Fibroblast of skin of right biceps (primary cell): Measurements from ENCODE around the gene ALKBH4.
"Not testable (repeated sequence)": the region's sequence is repeated elsewhere in the genome, so short reads cannot be mapped to it uniquely, and the experiment has no call there.

ENCODE experiments used
- DNase-seq: peaks from one replicate; pipeline ENCODE4 v3.0.0-alpha.2; 2013

Gene ALKBH4, protein sequence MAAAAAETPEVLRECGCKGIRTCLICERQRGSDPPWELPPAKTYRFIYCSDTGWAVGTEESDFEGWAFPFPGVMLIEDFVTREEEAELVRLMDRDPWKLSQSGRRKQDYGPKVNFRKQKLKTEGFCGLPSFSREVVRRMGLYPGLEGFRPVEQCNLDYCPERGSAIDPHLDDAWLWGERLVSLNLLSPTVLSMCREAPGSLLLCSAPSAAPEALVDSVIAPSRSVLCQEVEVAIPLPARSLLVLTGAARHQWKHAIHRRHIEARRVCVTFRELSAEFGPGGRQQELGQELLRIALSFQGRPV

DNA sequence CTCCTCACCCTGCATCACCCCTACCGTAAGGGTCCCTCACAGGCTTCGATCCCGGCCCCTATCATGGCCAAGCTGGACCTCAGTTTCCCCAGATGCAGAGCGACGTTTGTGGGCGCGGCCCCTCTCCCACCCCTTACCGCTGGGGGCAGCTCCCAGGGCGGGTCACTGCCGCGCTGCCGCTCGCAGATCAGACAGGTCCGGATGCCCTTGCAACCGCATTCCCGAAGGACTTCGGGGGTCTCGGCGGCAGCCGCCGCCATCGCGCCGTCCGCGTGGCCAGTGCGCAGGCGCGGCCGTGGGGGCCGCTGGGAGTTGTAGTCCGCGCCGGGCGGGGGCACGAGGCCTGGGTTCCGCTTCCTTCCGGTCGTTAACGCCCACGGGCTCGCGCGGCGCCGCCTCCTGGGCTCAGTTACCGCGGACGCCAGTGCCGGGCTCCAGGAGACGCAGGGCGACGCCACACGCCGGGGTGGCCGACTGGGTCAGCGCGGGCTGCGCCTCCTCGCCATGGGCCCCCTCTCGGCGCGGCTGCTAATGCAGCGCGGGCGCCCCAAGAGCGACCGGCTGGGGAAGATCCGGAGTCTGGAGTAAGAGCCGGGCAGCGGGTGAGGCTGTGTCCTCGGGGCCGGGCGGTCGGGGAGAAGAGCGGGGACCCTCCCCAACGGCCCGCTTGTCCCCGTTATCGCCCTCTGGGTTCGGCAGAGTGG lies at the start of gene ALKBH4, which contains the start of gene LRWD1:
Gene ALKBH4, minus strand, starts transcription at position 287 of the 704 bp plus-strand sequence. Its CDS starts 27 bp downstream, at position 260.
Gene LRWD1, plus strand, starts transcription at position 408 of the 704 bp plus-strand sequence. Its CDS starts 97 bp downstream, at position 505.
- DNase-seq, result peak; percentile 92

DNA sequence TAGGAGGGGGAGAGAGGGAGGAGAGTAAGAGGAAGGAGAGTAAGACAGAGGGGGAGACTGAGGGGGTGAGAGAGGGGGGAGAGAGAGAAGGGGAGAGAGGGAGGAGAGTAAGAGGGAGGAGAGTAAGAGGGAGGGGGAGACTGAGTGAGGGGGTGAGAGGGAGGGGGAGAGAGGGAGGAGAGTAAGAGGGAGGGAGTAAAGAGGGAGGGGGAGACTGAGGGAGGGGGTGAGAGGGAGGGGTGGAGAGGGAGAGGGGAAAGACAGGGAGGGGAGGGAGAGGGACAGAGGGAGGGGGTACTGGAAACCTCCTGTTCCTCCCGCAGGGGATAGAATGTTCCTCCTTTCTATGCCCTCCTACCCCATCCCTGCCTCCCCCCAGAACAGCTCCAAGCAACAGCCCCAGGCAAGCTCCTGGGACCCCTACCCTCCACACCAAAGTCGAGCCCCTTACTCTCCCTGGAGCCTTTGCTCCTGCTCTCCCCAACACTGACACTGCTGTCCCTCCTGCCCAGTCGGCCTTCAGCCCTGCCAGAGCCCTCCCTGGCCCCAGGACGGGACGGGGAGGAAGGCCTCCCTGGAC lies 48.1 kb upstream of the ALKBH4 start:
- DNase-seq, result peak; percentile 90

DNA sequence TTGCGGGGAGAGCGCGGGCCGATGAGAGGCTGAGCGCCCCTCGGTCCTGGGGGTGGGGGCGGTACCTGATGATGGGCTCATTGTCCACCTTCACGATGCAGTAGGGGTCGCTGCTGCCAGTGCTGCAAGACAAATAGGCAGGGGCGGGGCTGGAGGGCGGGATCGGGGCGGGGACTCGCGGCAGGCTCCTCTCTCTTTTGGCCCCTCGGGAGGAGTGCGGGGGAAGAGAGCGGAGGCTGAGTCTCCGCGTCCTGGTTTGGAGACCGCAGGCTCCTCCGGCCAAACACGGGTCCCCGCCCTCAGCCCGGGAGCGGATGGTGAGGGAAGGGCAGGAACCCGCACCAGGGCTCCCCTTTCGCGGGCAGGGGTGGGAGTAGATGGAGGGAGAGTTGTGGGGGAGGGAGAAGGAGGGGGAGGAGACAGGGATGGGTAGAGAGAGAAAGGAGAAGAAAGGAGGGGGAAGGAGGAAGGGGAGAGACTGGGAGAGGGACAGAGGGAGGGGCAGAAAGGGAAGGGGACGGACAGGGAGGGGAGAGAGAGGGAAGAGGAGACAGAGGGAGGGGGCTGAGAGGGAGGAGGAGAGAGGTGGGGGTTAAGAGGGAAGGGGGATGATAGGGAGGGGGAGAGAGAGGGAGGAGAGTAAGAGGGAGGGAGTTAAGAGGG lies 47.3 kb upstream of the ALKBH4 start:
- DNase-seq, result not testable (repeated sequence)

DNA sequence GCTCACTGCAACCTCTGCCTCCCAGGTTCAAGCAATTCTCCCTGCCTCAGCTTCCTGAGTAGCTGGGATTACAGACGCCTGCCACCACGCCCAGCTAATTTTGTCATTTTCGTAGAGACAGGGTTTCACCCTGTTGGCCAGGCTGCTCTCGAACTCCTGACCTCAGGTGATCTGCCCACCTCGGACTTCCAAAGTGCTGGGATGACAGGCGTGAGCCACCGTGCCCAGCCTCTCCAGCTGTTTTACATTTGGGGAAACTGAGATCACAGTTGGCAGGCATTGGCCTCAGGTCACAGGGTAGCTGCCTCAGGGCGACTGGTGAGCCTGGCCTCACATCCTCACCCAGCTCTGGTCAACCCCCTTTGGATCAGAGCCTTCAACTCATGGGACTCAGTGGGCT lies 45.9 kb upstream of the ALKBH4 start:
- not testable (repeated sequence) for DNase-seq

DNA sequence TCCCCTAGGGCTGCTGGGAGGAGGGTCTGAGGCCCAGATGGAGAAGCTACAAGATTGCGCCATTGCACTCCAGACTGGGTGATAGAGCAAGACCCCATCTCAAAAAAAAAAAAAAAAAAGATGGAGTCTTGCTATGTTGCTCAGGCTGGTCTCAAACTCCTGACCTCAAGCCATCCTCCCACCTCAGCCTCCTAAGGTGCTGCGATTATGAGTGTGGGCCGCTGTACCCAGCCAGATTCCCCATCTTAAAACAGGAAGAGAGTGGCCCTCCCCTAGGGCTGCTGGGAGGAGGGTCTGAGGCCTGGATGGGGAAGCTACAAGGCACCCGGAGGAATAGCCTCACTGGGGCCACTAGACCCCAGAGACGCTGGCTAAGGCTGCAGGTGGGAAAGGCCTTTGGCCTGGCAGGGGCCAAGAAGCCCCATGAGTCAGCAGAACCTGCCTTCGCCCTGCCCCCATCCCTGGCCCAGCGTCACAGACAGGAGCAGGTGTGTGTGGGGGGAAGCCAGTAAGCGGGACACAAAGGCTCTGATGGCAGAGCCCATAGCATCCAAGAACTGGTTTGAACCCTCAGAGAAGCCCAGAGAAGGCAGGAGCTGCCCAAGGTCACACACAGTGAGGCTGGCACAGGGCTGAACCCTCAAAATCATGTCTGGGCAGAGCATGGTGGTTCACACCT lies 42.9 kb upstream of the ALKBH4 start:
- DNase-seq, result not testable (repeated sequence)

DNA sequence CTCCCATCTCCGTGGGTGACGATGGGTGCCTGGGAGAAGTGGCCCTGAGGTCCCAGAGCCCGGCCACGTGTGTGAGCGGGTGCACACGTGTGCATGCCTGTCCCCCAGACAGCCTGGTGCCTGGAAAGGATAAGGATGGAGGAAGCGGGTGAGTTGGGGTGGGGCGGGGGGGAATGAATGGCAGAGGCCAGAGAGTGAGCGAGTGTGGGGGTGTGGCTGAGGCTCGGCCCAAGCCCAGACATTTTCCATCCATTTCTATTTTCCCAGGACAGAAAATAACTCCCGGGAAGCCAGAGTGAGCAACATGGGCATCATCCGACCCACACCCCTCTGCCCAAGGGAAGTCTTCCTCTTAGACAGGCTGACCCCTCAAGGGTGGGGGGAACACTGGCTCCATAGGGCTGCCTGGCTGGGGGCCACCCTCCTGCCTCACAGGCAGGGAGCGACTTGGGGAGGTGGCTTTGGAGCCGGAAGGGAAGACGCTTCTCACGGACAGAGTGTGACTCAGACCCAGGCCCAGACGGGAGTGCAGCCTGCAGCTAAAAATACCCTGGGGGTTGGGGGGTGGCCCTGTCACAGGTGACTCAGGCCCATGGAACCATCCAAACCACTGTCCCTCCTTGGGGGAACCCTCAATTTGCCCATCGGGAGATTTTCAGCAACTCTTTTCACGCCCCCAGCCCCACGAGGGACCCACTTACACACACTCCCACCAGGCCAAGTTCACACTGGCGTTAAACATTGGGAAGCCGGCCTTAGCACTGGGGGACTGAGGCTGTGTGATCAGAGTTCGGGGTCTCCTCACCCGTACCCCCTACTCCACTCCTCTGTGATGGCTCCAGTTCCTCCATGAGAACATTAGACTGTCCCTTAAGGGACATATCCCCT lies 40.9 kb upstream of the ALKBH4 start:
- DNase-seq, result not testable (repeated sequence)

DNA sequence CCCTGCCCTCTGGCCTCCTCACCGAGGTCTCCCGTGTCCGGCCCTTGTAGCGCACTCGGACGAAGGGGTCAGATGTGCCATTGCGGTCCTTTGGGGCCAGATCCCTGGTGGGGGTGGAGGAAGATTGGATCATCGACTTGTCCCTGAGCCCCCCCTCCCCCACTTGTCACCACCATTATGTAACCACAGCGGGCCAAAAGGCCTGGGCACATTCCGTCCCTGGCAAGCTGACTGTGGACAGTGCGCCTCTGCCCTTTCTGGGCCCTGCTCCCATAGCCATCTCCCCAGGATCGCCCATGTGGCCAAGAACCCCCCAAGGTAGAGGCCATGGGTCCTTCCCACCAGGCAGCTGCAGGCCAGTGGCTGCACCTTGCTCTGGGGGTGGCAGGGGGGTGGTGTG lies 38.5 kb upstream of the ALKBH4 start:
- not testable (repeated sequence) for DNase-seq

DNA sequence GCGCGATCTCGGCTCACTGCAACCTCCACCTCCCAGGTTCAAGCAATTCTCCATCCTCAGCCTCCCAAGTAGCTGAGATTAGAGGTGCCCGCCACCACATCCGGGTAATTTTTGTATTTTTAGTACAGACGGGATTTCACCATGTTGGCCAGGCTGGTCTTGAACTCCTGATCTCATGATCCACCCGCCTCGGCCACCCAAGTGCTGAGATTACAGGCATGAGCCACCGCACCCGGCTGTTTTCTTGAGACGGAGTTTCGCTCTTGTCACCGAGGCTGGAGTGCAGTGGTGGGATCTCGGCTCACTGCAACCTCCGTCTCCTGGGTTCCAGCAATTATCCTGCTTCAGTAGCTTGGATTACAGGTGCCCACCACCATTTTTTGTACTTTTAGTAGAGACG lies 33.7 kb upstream of the ALKBH4 start:
- DNase-seq, result not testable (repeated sequence)

DNA sequence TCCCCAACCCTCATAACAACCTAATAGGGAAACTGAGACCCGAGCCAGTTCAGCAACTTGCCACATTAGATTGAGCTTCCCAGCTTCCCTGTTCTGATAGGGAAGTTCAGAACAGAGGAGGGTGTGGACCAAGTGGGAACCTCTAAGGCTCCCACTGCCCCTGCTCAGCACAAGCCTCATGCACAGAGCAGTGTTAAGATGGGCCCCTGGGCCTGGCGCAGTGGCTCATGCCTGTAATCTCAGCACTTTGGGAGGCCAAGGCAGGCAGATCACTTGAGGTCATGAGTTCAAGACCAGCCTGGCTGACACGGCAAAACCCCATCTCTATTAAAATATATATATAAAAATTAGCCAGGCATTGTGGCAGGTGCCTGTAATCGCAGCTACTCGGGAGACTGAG lies 32.6 kb upstream of the ALKBH4 start:
- not testable (repeated sequence) for DNase-seq

DNA sequence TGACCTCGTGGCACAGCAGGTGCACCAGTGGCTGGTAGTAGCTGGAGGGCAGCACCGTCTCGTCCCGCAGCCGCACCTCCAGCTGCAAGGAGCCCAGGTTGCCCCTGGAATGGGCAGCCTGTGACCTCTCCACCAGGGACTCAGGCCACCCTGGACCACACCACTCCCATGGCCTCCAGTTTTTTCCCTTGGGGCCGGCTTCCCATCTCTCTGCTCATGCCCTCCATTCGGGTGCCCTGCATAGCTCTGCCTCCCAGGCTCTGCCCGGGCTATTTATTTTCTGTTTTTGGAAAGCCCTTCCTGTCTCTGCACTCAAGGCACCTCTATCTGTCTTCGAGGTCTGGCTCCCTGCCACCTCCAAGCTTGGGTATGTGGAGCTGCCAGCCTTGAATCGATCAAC lies 32.2 kb upstream of the ALKBH4 start:
- DNase-seq, result not testable (repeated sequence)

DNA sequence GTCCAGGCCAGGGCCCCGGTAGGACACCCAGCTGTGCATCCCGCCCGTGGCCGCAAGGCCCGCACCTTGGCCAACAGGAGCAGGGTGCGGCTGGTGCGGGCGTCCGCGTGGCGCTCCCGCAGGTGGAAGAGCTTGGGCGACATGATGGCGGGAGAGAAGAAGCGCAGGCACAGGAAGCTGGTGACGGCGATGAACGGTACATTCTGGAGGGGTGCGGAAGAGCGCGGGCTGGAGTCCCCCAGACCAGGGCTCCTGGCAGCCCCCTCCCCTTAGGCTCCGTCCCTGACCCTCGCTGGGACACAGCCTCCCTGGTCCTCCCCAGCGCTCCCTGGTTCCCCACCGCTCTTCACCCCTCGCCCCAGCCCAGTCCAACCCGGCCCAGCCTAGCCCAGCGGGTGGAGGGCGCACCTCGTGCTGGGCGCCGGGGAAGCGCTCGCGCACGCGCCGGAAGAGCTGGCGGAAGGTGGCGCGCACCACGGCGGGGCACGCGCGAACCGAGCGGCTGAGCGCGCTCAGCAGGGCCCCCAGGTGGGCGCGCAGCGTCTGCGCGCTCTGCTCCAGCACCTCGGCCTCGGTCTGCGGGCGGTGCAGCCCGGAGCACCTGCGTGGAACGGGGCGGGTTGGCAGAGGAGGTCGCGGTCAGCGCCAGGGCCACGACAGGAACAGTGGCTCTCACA lies 29.9 kb upstream of the ALKBH4 start:
- not testable (repeated sequence) for DNase-seq

DNA sequence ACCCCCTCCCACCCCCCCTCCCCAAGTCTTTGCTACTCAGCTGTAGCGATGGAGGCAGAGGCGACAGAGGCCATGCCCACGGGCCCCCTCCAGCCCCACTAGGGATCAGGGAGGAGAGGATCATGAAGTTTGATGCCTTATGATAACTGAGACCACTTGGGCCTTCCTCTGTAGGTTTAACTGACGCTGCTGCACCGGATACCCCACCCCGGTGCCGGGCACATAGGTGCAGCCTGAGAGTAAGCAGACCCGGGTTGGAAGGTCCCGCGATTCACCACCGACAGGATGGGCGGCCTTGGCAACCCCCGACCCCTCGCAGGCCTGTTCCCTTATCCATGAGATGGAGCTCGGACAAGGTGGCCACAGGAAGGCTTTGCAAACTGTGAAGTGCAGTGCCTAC lies 29.4 kb upstream of the ALKBH4 start:
- DNase-seq, result not testable (repeated sequence)

DNA sequence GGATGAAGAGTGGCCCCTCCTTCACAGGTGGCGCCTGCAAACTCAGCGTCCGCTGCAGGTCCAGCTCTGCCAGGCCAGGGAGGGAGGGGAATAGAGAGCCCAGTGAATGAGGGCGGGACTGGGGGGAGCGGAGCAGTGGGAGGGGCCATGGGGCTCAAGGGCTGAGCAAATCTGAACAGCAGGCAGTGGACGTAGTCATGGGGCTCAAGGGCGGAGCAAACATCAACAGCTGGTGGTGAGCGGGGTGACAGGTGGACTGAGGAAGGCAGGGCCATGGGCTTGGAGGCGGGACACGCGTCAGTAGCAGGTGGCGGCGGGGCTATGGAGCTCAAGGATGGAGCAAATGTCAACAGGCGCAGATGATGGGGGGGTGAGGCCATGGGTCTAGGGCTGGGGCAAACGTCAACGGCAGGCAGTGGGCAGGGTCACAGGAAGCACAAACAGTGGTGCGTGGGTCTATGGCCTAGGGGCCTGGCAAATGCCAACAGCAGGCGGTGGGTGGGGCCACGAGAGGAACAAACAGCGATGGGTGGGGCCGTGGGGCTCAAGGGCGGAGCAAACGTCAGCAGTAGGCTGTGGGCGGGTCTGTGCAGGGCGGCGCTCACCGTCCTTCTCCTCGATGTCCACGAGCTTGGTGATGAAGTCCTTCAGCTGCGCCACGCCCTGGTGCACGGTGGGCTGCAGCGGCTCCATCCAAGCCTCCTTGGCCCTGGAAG lies 28.7 kb upstream of the ALKBH4 start:
- DNase-seq, result not testable (repeated sequence)

DNA sequence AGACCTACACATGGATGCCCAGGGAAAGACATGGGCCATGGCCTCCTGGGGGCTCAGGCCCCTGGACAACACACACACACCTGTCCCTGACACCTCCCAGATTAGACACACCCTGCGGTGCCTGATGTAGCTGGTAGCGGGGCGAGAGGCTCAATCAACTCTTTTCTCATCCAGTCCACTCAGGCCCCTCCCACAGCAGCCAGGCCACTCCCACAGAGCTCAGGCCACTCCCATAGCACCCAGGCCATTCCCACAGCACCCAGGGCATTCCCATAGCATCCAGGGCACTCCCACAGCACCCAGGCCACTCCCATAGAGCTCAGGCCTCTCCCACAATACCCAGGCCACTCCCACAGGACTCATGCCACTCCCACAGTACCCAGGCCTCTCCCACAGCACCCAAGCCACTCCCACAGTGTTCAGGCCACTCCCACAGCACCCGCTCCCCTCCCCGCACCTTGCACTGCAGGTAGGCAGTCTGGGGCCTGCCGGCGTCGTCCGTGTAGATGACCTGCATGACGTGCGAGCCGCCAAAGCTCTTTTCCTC lies 25.9 kb upstream of the ALKBH4 start:
- DNase-seq, result not testable (repeated sequence)

DNA sequence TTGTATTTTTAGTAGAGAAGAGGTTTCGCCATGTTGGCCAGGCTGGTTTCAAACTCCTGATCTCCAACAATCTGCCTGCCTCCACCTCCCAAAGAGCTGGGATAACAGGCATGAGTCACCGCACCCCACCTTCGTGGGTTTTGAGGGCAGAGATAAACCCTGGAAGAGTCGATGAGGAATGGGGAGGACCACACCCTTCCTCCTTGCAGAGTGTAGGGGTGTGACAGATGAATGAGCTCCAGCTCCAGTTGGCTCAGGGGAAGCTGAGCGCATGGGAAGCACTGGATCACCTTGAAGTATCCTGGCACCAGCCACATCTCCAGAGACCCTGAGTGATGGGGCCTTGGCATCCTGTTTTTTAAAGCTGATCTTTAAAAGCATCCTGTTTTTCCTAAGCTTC lies 19.7 kb upstream of the ALKBH4 start:
- not testable (repeated sequence) for DNase-seq

DNA sequence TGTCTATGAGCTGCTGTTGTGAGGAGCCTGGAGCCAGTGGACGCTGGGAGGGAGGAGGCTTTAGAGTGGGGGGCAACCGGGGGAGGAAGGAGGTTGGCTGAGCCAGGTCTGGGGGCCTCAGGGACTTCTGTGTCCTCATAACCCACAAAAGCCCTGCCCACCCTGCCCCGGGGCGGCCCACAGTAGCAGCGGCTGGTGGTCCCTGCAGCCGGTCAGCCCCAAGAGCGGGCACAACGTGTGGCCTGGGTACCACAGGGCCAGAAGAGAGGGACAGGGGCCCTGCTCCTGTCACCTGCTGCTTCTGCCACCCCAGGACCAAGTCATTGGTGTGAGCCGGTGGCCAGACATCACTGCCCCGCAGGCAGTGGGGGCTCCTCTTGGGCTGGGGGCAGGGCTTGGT lies 17.3 kb upstream of the ALKBH4 start:
- not testable (repeated sequence) for DNase-seq

DNA sequence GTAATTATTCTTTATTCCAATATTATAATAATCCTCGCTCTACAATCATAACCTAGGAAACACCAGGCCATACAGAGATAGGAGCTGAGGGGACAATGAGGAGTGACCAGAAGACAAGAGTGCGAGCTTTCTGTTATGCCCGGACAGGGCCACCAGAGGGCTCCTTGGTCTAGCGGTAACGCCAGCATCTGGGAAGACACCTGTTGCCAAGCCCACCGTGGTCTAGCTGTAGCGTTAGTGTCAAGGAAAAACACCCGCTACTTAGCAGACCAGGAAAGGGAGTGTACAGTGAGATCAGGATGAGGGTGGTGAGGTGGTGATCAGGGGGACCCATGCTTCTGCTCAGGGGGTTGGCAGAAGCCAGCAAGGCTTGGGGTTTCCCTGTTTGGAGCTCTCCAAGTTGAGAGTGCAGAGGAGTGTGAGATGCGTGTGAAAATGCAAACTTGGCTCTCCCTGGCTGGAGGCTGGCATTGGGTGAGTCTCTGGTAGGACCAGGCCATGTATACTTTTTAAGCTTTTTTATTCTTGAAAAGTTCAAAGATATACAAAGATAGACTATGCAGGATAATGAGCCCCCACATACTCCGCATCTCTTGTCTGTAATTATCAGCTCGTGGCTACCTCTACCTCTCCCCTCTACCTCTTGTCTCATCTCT lies 15.4 kb upstream of the ALKBH4 start:
- not testable (repeated sequence) for DNase-seq

DNA sequence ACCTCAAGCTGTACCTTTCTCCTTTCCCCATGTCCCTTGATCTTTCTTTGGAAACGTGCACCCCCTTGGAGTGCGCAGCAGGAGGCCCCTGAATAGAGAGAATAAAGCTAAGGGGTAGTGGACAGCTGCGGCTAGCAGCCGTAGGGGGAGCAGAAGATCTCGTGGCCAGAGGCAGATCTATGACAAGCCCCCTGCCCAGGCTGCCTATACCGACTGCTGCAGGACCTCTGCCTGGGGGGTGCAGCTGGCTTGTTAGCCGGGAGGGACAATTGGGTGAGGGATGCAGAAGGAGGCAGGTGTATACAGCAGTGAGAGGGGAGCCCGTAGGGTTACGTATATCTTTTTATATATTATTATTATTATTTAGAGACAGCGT lies 14.5 kb upstream of the ALKBH4 start:
- DNase-seq, result not testable (repeated sequence)
